Fibroblast of mammary gland (primary cell): Measurements from ENCODE around the gene TMEM167A.

ENCODE experiments used
- DNase-seq: peaks from one replicate; pipeline ENCODE4 v3.0.0-alpha.2; 2010; ENCODE audit warnings: low read depth
- H3K4me3 ChIP-seq: 2 replicates; pipeline ENCODE4 v1.5.1; 2011; ENCODE audit warnings: low read depth, mild to moderate bottlenecking, low read length, moderate library complexity; ENCODE audit not compliant: control insufficient read depth
- CTCF ChIP-seq: conservative IDR thresholded peaks from 2 replicates; pipeline ENCODE4 v1.5.1; 2011; ENCODE audit warnings: low read depth, low read length, inconsistent platforms; ENCODE audit not compliant: control insufficient read depth, insufficient read depth

Gene TMEM167A

GRCh38 chr5:83076742-83077661 is at the start of gene TMEM167A, which contains the start of gene XRCC4:
Gene TMEM167A, minus strand, starts transcription at chr5:83077394. Its CDS starts 71 bp downstream, at chr5:83077323.
Gene XRCC4, plus strand, starts transcription at chr5:83077547. Its CDS starts 27,373 bp downstream, at chr5:83104920.
- no peak for TF ChIP-seq CTCF
- H3K4me3 ChIP-seq = peak within 1 kb of the TSS; percentile 100

GRCh38 chr5:83126501-83126900 is 49.3 kb upstream of the TMEM167A start:
- TF ChIP-seq CTCF = no peak
- no peak for DNase-seq
- H3K4me3 ChIP-seq = no peak overlapping the region

More at GRCh38 chr5:83076742-83077661, at the start of gene TMEM167A, which contains the start of gene XRCC4:
- DNase-seq = peak; percentile 99

- H3K4me3 ChIP-seq = no peak overlapping the region
- no peak for TF ChIP-seq CTCF
- DNase-seq = no peak
Measured at GRCh38 chr5:83125560-83125959, 48.4 kb upstream of the TMEM167A start.

- no peak for TF ChIP-seq CTCF
- no peak for DNase-seq
- no peak overlapping the region for H3K4me3 ChIP-seq
Measured at GRCh38 chr5:83124593-83124992, 47.4 kb upstream of the TMEM167A start.

GRCh38 chr5:83118976-83119375 is 41.8 kb upstream of the TMEM167A start:
- H3K4me3 ChIP-seq = no peak overlapping the region
- TF ChIP-seq CTCF = no peak

GRCh38 chr5:83118471-83118870 is 41.3 kb upstream of the TMEM167A start:
- TF ChIP-seq CTCF = no peak
- peak; percentile 11 for DNase-seq
- no peak overlapping the region for H3K4me3 ChIP-seq

More at GRCh38 chr5:83118976-83119375, 41.8 kb upstream of the TMEM167A start:
- DNase-seq = no peak
